ENCODE data around the gene TSEN15. TPM values are rescaled to one million over a fixed set of nuclear protein-coding genes. Genes with fewer than 3 reads are reported as not detected.
"Not testable (repeated sequence)": the region's sequence is repeated elsewhere in the genome, so short reads cannot be mapped to it uniquely, and the experiment has no call there.

The TSEN15 gene
- total RNA-seq, 1 experiment from 2014 or later = 71.4 TPM

GRCh38 chr1:184044603-184045376 lies 6.7 kb upstream of the TSEN15 start:
- BruUV-seq (replicated peaks) = no TSS peak

GRCh38 chr1:184047541-184047940 lies 4.0 kb upstream of the TSEN15 start:
- H3K27me3 ChIP-seq (replicated peaks; ENCODE audit: control insufficient read depth, insufficient read depth, low read length); H3K36me3 ChIP-seq (ENCODE audit: control insufficient read depth, insufficient read depth, low read length); H3K4me1 ChIP-seq; DNase-seq; intact Hi-C loops (cut with micrococcal nuclease; ENCODE audit: unreplicated experiment); H3K4me3 Mint-ChIP-seq (ENCODE audit: unreplicated experiment); BruUV-seq (replicated peaks); H3K27me3 Mint-ChIP-seq (ENCODE audit: insufficient read depth, unreplicated experiment); POLR2A ChIA-PET; H3K4me3 ChIP-seq (ENCODE audit: low read depth, low read length); H3K9me3 ChIP-seq; CTCF ChIA-PET; H3K9me3 Mint-ChIP-seq (ENCODE audit: unreplicated experiment); H3K27ac Mint-ChIP-seq (ENCODE audit: unreplicated experiment): not testable (repeated sequence)
- H3K4me1 Mint-ChIP-seq (ENCODE audit: low read depth, unreplicated experiment) = peaks cover 22% of the 10 kb centered on the region
- peaks cover 17% of the 10 kb centered on the region for H3K36me3 Mint-ChIP-seq (ENCODE audit: insufficient read depth, unreplicated experiment)

More at GRCh38 chr1:184044603-184045376, 6.7 kb upstream of the TSEN15 start:
- Mint-ChIP-seq H3K27me3 (ENCODE audit: insufficient read depth, unreplicated experiment) (no peaks in the 10 kb centered on the region), H3K4me3 (ENCODE audit: unreplicated experiment) (no peak overlapping the region), H3K27ac (ENCODE audit: unreplicated experiment) (no peak overlapping the region), H3K9me3 (ENCODE audit: unreplicated experiment) (no peaks in the 10 kb centered on the region), H3K4me1 (ENCODE audit: low read depth, unreplicated experiment) (peaks cover 6% of the 10 kb centered on the region), H3K36me3 (ENCODE audit: insufficient read depth, unreplicated experiment) (no peaks in the 10 kb centered on the region)
- ChIA-PET CTCF (no interaction called here), POLR2A (no interaction called here)
- H3K36me3 ChIP-seq (ENCODE audit: control insufficient read depth, insufficient read depth, low read length) = no peaks in the 10 kb centered on the region
- TF ChIP-seq, protein P1, sequence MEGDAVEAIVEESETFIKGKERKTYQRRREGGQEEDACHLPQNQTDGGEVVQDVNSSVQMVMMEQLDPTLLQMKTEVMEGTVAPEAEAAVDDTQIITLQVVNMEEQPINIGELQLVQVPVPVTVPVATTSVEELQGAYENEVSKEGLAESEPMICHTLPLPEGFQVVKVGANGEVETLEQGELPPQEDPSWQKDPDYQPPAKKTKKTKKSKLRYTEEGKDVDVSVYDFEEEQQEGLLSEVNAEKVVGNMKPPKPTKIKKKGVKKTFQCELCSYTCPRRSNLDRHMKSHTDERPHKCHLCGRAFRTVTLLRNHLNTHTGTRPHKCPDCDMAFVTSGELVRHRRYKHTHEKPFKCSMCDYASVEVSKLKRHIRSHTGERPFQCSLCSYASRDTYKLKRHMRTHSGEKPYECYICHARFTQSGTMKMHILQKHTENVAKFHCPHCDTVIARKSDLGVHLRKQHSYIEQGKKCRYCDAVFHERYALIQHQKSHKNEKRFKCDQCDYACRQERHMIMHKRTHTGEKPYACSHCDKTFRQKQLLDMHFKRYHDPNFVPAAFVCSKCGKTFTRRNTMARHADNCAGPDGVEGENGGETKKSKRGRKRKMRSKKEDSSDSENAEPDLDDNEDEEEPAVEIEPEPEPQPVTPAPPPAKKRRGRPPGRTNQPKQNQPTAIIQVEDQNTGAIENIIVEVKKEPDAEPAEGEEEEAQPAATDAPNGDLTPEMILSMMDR (IDR thresholded peaks at IDR 0.05; ENCODE audit: insufficient read depth in 1 of 2, low read depth in 1 of 2, low read length in 1 of 2, severe bottlenecking in 1 of 2, unreplicated experiment in 1 of 2) = no peak
- H3K9me3 ChIP-seq = no peaks in the 10 kb centered on the region
- intact Hi-C loops (cut with micrococcal nuclease; ENCODE audit: unreplicated experiment) = no loop called here
- DNase-seq = no peak
- H3K4me3 ChIP-seq (ENCODE audit: low read depth, low read length) = no peak overlapping the region
- no peaks in the 10 kb centered on the region for H3K27me3 ChIP-seq (replicated peaks; ENCODE audit: control insufficient read depth, insufficient read depth, low read length)
- H3K4me1 ChIP-seq = no peaks in the 10 kb centered on the region

DNA sequence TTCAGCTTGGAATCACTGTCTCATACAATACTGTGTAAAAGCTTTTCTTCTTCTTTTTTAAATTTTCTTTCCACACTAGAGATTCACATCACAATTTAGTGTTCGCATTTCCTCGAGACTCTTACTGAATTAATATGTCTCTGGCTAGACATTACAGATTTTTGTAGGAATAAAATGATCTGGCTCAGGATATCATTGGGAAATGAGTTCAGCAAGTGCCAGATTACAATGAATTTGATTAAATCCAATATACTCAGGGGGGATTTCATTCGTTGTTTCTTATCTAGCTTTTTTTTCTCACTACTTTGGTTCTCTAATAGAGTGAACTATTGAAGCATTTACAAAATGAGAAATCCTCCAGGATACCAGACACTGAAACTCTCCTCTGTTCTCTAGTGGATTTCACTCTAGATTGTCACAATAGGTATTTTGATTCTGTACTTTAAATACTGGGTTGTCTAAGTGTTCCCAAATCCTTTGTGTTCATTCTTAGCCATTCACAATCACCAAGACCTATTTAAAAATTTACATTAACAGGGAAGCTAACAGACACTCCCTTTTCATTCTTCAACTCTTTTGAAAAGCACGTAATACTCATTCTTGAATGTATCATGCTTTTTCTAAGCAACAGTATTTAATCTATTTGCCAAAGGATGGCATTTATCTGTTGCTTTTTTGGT lies 2.8 kb upstream of the TSEN15 start:
- peaks cover 17% of the 10 kb centered on the region for H3K36me3 Mint-ChIP-seq (ENCODE audit: insufficient read depth, unreplicated experiment)
- Histone ChIP-seq H3K9me3 (no peaks in the 10 kb centered on the region), H3K4me3 (ENCODE audit: low read depth, low read length) (no peak overlapping the region), H3K36me3 (ENCODE audit: control insufficient read depth, insufficient read depth, low read length) (no peaks in the 10 kb centered on the region), H3K4me1 (peaks cover 8% of the 10 kb centered on the region), H3K27me3 (replicated peaks; ENCODE audit: control insufficient read depth, insufficient read depth, low read length) (no peaks in the 10 kb centered on the region)
- intact Hi-C loops (cut with micrococcal nuclease; ENCODE audit: unreplicated experiment) = no loop called here
- no peaks in the 10 kb centered on the region for H3K9me3 Mint-ChIP-seq (ENCODE audit: unreplicated experiment)
- no peak for DNase-seq
- H3K4me3 Mint-ChIP-seq (ENCODE audit: unreplicated experiment) = no peak overlapping the region
- TF ChIP-seq, protein P1 (IDR thresholded peaks at IDR 0.05; ENCODE audit: insufficient read depth in 1 of 2, low read depth in 1 of 2, low read length in 1 of 2, severe bottlenecking in 1 of 2, unreplicated experiment in 1 of 2) = no peak
- BruUV-seq (replicated peaks) = no TSS peak
- CTCF ChIA-PET = no interaction called here
- no peaks in the 10 kb centered on the region for H3K27me3 Mint-ChIP-seq (ENCODE audit: insufficient read depth, unreplicated experiment)
- peaks cover 27% of the 10 kb centered on the region for H3K4me1 Mint-ChIP-seq (ENCODE audit: low read depth, unreplicated experiment)
- POLR2A ChIA-PET = interaction anchor here (0.7 to 0.9 kb wide), 2 partner anchors 13 to 604 kb away, joined by 3 read pairs; no protein-coding TSS in a partner anchor
- no peak overlapping the region for H3K27ac Mint-ChIP-seq (ENCODE audit: unreplicated experiment)
